Measurements from ENCODE around the gene GRK7.

GRK7 gene

GRCh38 chr3:141728355-141728892, 34.8 kb upstream of the GRK7 start:
- H3K79me1 ChIP-seq (ENCODE audit: low read depth, low read length), result no peaks in the 10 kb centered on the region
- H2BK5ac ChIP-seq (ENCODE audit: low read length), result no peak overlapping the region
- no peak overlapping the region for H2AK5ac ChIP-seq (ENCODE audit: low read depth, low read length)
- no peak overlapping the region for H4K91ac ChIP-seq (ENCODE audit: low read depth, low read length, poor library complexity)
- no peak overlapping the region for H3K4me3 ChIP-seq (ENCODE audit: low read length in 2 of 2)
- H2BK12ac ChIP-seq (ENCODE audit: low read length), result no peak overlapping the region
- no peak overlapping the region for H2AFZ ChIP-seq (ENCODE audit: low read length)
- no peaks in the 10 kb centered on the region for H3K36me3 ChIP-seq (replicated peaks in 1 of 2; ENCODE audit: control insufficient read depth in 2 of 2, insufficient read depth in 2 of 2, low read length in 2 of 2)
- no peak overlapping the region for H2BK120ac ChIP-seq (ENCODE audit: low read depth, low read length)
- peaks cover 0 to 2% of the 10 kb centered on the region in 2 donors for H3K9me3 ChIP-seq (replicated peaks in 1 of 2; ENCODE audit: control insufficient read depth in 2 of 2, insufficient read depth in 1 of 2, low read depth in 1 of 2, low read length in 2 of 2)
- H3K18ac ChIP-seq (ENCODE audit: low read length), result no peak overlapping the region
- H3K9ac ChIP-seq (ENCODE audit: low read depth, low read length, poor library complexity), result no peak overlapping the region
- H3K4me2 ChIP-seq (ENCODE audit: insufficient read depth, low read length, poor library complexity, severe bottlenecking), result no peak overlapping the region
- H3K27me3 ChIP-seq (ENCODE audit: control insufficient read depth in 3 of 3, insufficient read depth in 3 of 3, low read depth in 1 of 3, low read length in 3 of 3), result peaks cover 0 to 14% (median 0%) of the 10 kb centered on the region in 3 experiments
- no peak overlapping the region for H3K14ac ChIP-seq (ENCODE audit: low read length)
- WGBS, 2 donors (ENCODE audit: extremely low coverage in 2 of 2, insufficient read length in 2 of 2, insufficient replicate concordance in 1 of 2), result no CpG with 5 or more reads among the region's 5 CpGs
- no peak overlapping the region for H2BK15ac ChIP-seq (ENCODE audit: low read length)
- no peak overlapping the region for H3K23ac ChIP-seq (ENCODE audit: low read depth, low read length, poor library complexity)
- no peak for DNase-seq (ENCODE audit: low spot score)
- H4K8ac ChIP-seq (ENCODE audit: low read depth, low read length), result no peak overlapping the region
- H3K27ac ChIP-seq (replicated peaks; ENCODE audit: low read length), result no peak overlapping the region
- H3K4ac ChIP-seq (ENCODE audit: low read length), result no peak overlapping the region
- H3K4me1 ChIP-seq (ENCODE audit: control insufficient read depth in 2 of 2, insufficient read depth in 1 of 2, low read depth in 1 of 2, low read length in 2 of 2), result no peaks in the 10 kb centered on the region

GRCh38 chr3:141729240-141729639, 34.0 kb upstream of the GRK7 start:
- no peak overlapping the region for H2BK5ac ChIP-seq (ENCODE audit: low read length)
- no peak overlapping the region for H3K18ac ChIP-seq (ENCODE audit: low read length)
- peaks cover 0 to 1% of the 10 kb centered on the region in 2 donors for H3K9me3 ChIP-seq (replicated peaks in 1 of 2; ENCODE audit: control insufficient read depth in 2 of 2, insufficient read depth in 1 of 2, low read depth in 1 of 2, low read length in 2 of 2)
- H3K14ac ChIP-seq (ENCODE audit: low read length), result no peak overlapping the region
- no peak overlapping the region for H3K4me2 ChIP-seq (ENCODE audit: insufficient read depth, low read length, poor library complexity, severe bottlenecking)
- H2BK120ac ChIP-seq (ENCODE audit: low read depth, low read length), result no peak overlapping the region
- H2AK5ac ChIP-seq (ENCODE audit: low read depth, low read length), result no peak overlapping the region
- no peaks in the 10 kb centered on the region for H3K36me3 ChIP-seq (replicated peaks in 1 of 2; ENCODE audit: control insufficient read depth in 2 of 2, insufficient read depth in 2 of 2, low read length in 2 of 2)
- no peak overlapping the region for H3K27ac ChIP-seq (replicated peaks; ENCODE audit: low read length)
- H3K4ac ChIP-seq (ENCODE audit: low read length), result no peak overlapping the region
- H2BK15ac ChIP-seq (ENCODE audit: low read length), result no peak overlapping the region
- H2BK12ac ChIP-seq (ENCODE audit: low read length), result no peak overlapping the region
- WGBS, 2 donors (ENCODE audit: extremely low coverage in 2 of 2, insufficient read length in 2 of 2, insufficient replicate concordance in 1 of 2), result no CpG with 5 or more reads among the region's 4 CpGs
- H4K91ac ChIP-seq (ENCODE audit: low read depth, low read length, poor library complexity), result no peak overlapping the region
- no peak overlapping the region for H4K8ac ChIP-seq (ENCODE audit: low read depth, low read length)
- no peak for DNase-seq (ENCODE audit: low spot score)
- H3K4me1 ChIP-seq (ENCODE audit: control insufficient read depth in 2 of 2, insufficient read depth in 1 of 2, low read depth in 1 of 2, low read length in 2 of 2), result no peaks in the 10 kb centered on the region
- H3K27me3 ChIP-seq (ENCODE audit: control insufficient read depth in 3 of 3, insufficient read depth in 3 of 3, low read depth in 1 of 3, low read length in 3 of 3), result peaks cover 0 to 21% (median 0%) of the 10 kb centered on the region in 3 experiments
- H3K4me3 ChIP-seq (ENCODE audit: low read length in 2 of 2), result no peak overlapping the region
- no peaks in the 10 kb centered on the region for H3K79me1 ChIP-seq (ENCODE audit: low read depth, low read length)
- H3K23ac ChIP-seq (ENCODE audit: low read depth, low read length, poor library complexity), result no peak overlapping the region
- no peak overlapping the region for H3K9ac ChIP-seq (ENCODE audit: low read depth, low read length, poor library complexity)
- H2AFZ ChIP-seq (ENCODE audit: low read length), result no peak overlapping the region

GRCh38 chr3:141735176-141735575, 28.0 kb upstream of the GRK7 start:
- no peak overlapping the region for H2AK5ac ChIP-seq (ENCODE audit: low read depth, low read length)
- H2BK12ac ChIP-seq (ENCODE audit: low read length), result no peak overlapping the region
- H2AFZ ChIP-seq (ENCODE audit: low read length), result no peak overlapping the region
- H3K4me2 ChIP-seq (ENCODE audit: insufficient read depth, low read length, poor library complexity, severe bottlenecking), result no peak overlapping the region
- no peak overlapping the region for H3K23ac ChIP-seq (ENCODE audit: low read depth, low read length, poor library complexity)
- no peak overlapping the region for H4K91ac ChIP-seq (ENCODE audit: low read depth, low read length, poor library complexity)
- H3K4me1 ChIP-seq (ENCODE audit: control insufficient read depth in 2 of 2, insufficient read depth in 1 of 2, low read depth in 1 of 2, low read length in 2 of 2), result peaks cover 0 to 4% of the 10 kb centered on the region in 2 donors
- H3K18ac ChIP-seq (ENCODE audit: low read length), result no peak overlapping the region
- no peak overlapping the region for H3K14ac ChIP-seq (ENCODE audit: low read length)
- no peak overlapping the region for H3K4ac ChIP-seq (ENCODE audit: low read length)
- peaks cover 0 to under 1% of the 10 kb centered on the region in 2 donors for H3K36me3 ChIP-seq (replicated peaks in 1 of 2; ENCODE audit: control insufficient read depth in 2 of 2, insufficient read depth in 2 of 2, low read length in 2 of 2)
- no peak overlapping the region for H3K27ac ChIP-seq (replicated peaks; ENCODE audit: low read length)
- no peak overlapping the region for H2BK5ac ChIP-seq (ENCODE audit: low read length)
- H2BK15ac ChIP-seq (ENCODE audit: low read length), result no peak overlapping the region
- H3K79me1 ChIP-seq (ENCODE audit: low read depth, low read length), result peaks cover 5% of the 10 kb centered on the region
- H3K4me3 ChIP-seq (ENCODE audit: low read length in 2 of 2), result no peak overlapping the region
- no peak overlapping the region for H3K9ac ChIP-seq (ENCODE audit: low read depth, low read length, poor library complexity)
- no peak for DNase-seq (ENCODE audit: low spot score)
- H4K8ac ChIP-seq (ENCODE audit: low read depth, low read length), result no peak overlapping the region
- H3K27me3 ChIP-seq (ENCODE audit: control insufficient read depth in 3 of 3, insufficient read depth in 3 of 3, low read depth in 1 of 3, low read length in 3 of 3), result peaks cover 0 to 26% (median 0%) of the 10 kb centered on the region in 3 experiments
- H3K9me3 ChIP-seq (replicated peaks in 1 of 2; ENCODE audit: control insufficient read depth in 2 of 2, insufficient read depth in 1 of 2, low read depth in 1 of 2, low read length in 2 of 2), result no peaks in the 10 kb centered on the region
- no peak overlapping the region for H2BK120ac ChIP-seq (ENCODE audit: low read depth, low read length)

- H3K14ac ChIP-seq (ENCODE audit: low read length), result no peak overlapping the region
- WGBS, 2 donors (ENCODE audit: extremely low coverage in 2 of 2, insufficient read length in 2 of 2, insufficient replicate concordance in 1 of 2), result no CpG with 5 or more reads among the region's 7 CpGs
- peak overlapping the region; percentile 72 for H2AFZ ChIP-seq (ENCODE audit: low read length)
- H3K9me3 ChIP-seq (replicated peaks in 1 of 2; ENCODE audit: control insufficient read depth in 2 of 2, insufficient read depth in 1 of 2, low read depth in 1 of 2, low read length in 2 of 2), result no peaks in the 10 kb centered on the region
- DNase-seq (ENCODE audit: low spot score), result no peak
- peak overlapping the region; percentile 16 for H2AK5ac ChIP-seq (ENCODE audit: low read depth, low read length)
- no peak overlapping the region for H2BK15ac ChIP-seq (ENCODE audit: low read length)
- no peak overlapping the region for H3K4me2 ChIP-seq (ENCODE audit: insufficient read depth, low read length, poor library complexity, severe bottlenecking)
- H2BK5ac ChIP-seq (ENCODE audit: low read length), result no peak overlapping the region
- H4K91ac ChIP-seq (ENCODE audit: low read depth, low read length, poor library complexity), result no peak overlapping the region
- no peak overlapping the region for H3K23ac ChIP-seq (ENCODE audit: low read depth, low read length, poor library complexity)
- peaks cover 0 to 5% of the 10 kb centered on the region in 2 donors for H3K36me3 ChIP-seq (replicated peaks in 1 of 2; ENCODE audit: control insufficient read depth in 2 of 2, insufficient read depth in 2 of 2, low read length in 2 of 2)
- no peak overlapping the region for H3K27ac ChIP-seq (replicated peaks; ENCODE audit: low read length)
- H3K9ac ChIP-seq (ENCODE audit: low read depth, low read length, poor library complexity), result no peak overlapping the region
- H3K4ac ChIP-seq (ENCODE audit: low read length), result no peak overlapping the region
- H3K27me3 ChIP-seq (ENCODE audit: control insufficient read depth in 3 of 3, insufficient read depth in 3 of 3, low read depth in 1 of 3, low read length in 3 of 3), result peaks cover 0 to 26% (median 0%) of the 10 kb centered on the region in 3 experiments
- no peak overlapping the region for H4K8ac ChIP-seq (ENCODE audit: low read depth, low read length)
- no peak overlapping the region for H3K18ac ChIP-seq (ENCODE audit: low read length)
- peaks cover 5% of the 10 kb centered on the region for H3K79me1 ChIP-seq (ENCODE audit: low read depth, low read length)
- H2BK12ac ChIP-seq (ENCODE audit: low read length), result no peak overlapping the region
- H3K4me1 ChIP-seq (ENCODE audit: control insufficient read depth in 2 of 2, insufficient read depth in 1 of 2, low read depth in 1 of 2, low read length in 2 of 2), result peaks cover 0 to 4% of the 10 kb centered on the region in 2 donors
- peak overlapping the region; percentile 19 for H2BK120ac ChIP-seq (ENCODE audit: low read depth, low read length)
- H3K4me3 ChIP-seq (ENCODE audit: low read length in 2 of 2), result no peak overlapping the region
These were observed 27.3 kb upstream of the GRK7 start for GRCh38 chr3:141735770-141736465.
